ENCODE data around the gene PHF21B.

Gene PHF21B

GRCh38 chr22:44956840-44957767 lies 52.7 kb downstream of the PHF21B start:
- Histone ChIP-seq H3K36me3 (peaks cover 15% of the 10 kb centered on the region), H3K4me3 (ENCODE audit: low read depth, low read length) (no peak overlapping the region), H3K27me3 (ENCODE audit: insufficient read depth, low read depth, severe bottlenecking) (no peaks in the 10 kb centered on the region), H3K9me3 (ENCODE audit: severe bottlenecking) (no peaks in the 10 kb centered on the region), H3K27ac (no peak overlapping the region)
- DNase-seq: no peak
- peak; percentile 15; the same call in 1 of the 2 replicates for TF ChIP-seq CTCF (IDR thresholded peaks at IDR 0.05; ENCODE audit: low read depth, low read length)

GRCh38 chr22:44955102-44955501 lies 54.7 kb downstream of the PHF21B start:
- no peak overlapping the region for H3K27ac ChIP-seq
- H3K27me3 ChIP-seq (ENCODE audit: insufficient read depth, low read depth, severe bottlenecking): no peaks in the 10 kb centered on the region
- DNase-seq: no peak

GRCh38 chr22:44954149-44954548 lies 55.7 kb downstream of the PHF21B start:
- H3K27ac ChIP-seq: no peak overlapping the region
- H3K4me3 ChIP-seq (ENCODE audit: low read depth, low read length): no peak overlapping the region
- H3K36me3 ChIP-seq: peaks cover 13% of the 10 kb centered on the region
- TF ChIP-seq CTCF (IDR thresholded peaks at IDR 0.05; ENCODE audit: low read depth, low read length): no peak
- no peaks in the 10 kb centered on the region for H3K9me3 ChIP-seq (ENCODE audit: severe bottlenecking)
- H3K27me3 ChIP-seq (ENCODE audit: insufficient read depth, low read depth, severe bottlenecking): no peaks in the 10 kb centered on the region
- DNase-seq: no peak

More at GRCh38 chr22:44955102-44955501, 54.7 kb downstream of the PHF21B start:
- H3K36me3 ChIP-seq: peaks cover 19% of the 10 kb centered on the region
- H3K4me3 ChIP-seq (ENCODE audit: low read depth, low read length): no peak overlapping the region
- H3K9me3 ChIP-seq (ENCODE audit: severe bottlenecking): no peaks in the 10 kb centered on the region
- TF ChIP-seq CTCF (IDR thresholded peaks at IDR 0.05; ENCODE audit: low read depth, low read length): no peak

DNA sequence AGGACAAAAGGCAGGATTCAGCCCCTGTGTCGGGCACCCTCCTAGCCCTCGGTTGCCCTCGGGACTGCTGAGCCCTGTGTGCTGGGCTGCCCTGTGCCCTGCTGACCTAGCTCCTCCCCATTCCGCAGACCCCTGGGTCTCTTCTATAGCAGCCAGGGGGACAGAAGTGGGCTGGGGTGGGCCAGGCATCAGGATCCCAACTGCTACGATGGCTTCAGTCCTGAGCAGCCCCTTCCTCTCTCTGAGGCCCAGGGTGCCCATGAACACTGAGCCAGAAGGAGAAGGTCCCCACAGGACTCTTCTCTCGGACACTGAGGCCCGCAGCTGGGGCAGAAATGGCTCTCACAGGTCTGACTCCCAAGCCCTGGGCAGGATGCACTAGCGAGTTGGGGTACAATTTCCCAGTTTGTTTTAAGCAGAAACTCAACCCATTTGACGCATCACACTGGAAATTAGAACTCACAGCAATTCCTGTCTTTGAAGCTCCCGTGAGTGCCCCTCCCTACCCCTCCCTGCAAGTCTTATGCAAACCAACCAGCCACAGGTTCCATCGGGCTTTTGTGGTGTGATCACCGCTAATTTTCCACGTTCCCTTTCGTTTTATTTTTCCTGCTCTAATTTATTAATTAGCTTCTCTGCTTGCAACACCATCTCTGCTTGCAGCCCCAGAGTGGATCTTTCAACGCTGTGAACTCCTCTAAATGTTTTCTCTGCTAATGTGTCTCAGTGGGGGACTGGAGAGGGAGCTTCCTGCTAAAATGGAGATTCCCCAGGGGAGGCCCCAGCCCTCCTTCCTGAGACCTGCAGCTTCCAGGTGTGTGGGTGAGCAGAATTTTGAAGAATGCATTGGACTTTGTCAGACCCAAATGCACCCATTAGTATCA lies 56.7 kb downstream of the PHF21B start:
- Histone ChIP-seq H3K27me3 (ENCODE audit: insufficient read depth, low read depth, severe bottlenecking) (no peaks in the 10 kb centered on the region), H3K9me3 (ENCODE audit: severe bottlenecking) (no peaks in the 10 kb centered on the region), H3K36me3 (peaks cover 9% of the 10 kb centered on the region), H3K4me3 (ENCODE audit: low read depth, low read length) (no peak overlapping the region), H3K27ac (no peak overlapping the region)
- DNase-seq: no peak
- no peak for TF ChIP-seq CTCF (IDR thresholded peaks at IDR 0.05; ENCODE audit: low read depth, low read length)

- Histone ChIP-seq H3K27me3 (ENCODE audit: insufficient read depth, low read depth, severe bottlenecking) (no peaks in the 10 kb centered on the region), H3K27ac (no peak overlapping the region), H3K36me3 (peaks cover 20% of the 10 kb centered on the region), H3K9me3 (ENCODE audit: severe bottlenecking) (no peaks in the 10 kb centered on the region), H3K4me3 (ENCODE audit: low read depth, low read length) (no peak overlapping the region)
- DNase-seq: no peak
- no peak for TF ChIP-seq CTCF (IDR thresholded peaks at IDR 0.05; ENCODE audit: low read depth, low read length)
Observed at GRCh38 chr22:44951510-44951816, 58.3 kb downstream of the PHF21B start.
